GM19239 (cell line): ENCODE data around the gene PTPRO.
A peak's percentile ranks its signal among the peaks of the same experiment; 100 is the strongest.
"Not testable (repeated sequence)": the region's sequence is repeated elsewhere in the genome, so short reads cannot be mapped to it uniquely, and the experiment has no call there.

Source experiments
- DNase-seq: peaks from one replicate; pipeline ENCODE4 v3.0.0; 2011; ENCODE audit warnings: low spot score; ENCODE audit not compliant: insufficient read length
- FAIRE-seq: peaks from 2 replicates; lab custom pipeline; 2011; peaks lifted over from hg19 to GRCh38; lab: Jason Lieb, UNC

Gene PTPRO

GRCh38 chr12:15591811-15592210, 269.5 kb downstream of the PTPRO start:
- FAIRE-seq = no peak
- no peak for DNase-seq

- FAIRE-seq = no peak
These were observed 270.6 kb downstream of the PTPRO start for GRCh38 chr12:15592934-15593333.

GRCh38 chr12:15596174-15596573, 273.9 kb downstream of the PTPRO start:
- FAIRE-seq (no peak), DNase-seq (no peak)

More at GRCh38 chr12:15592934-15593333, 270.6 kb downstream of the PTPRO start:
- DNase-seq = no peak

- FAIRE-seq = no peak
- DNase-seq = no peak
These were observed 275.0 kb downstream of the PTPRO start for GRCh38 chr12:15597125-15597830.

- FAIRE-seq (peak; percentile 31), DNase-seq (no peak)
These were observed 277.1 kb downstream of the PTPRO start for GRCh38 chr12:15599266-15600037.

- DNase-seq = no peak
- no peak for FAIRE-seq
These were observed 278.1 kb downstream of the PTPRO start for GRCh38 chr12:15600223-15600935.

GRCh38 chr12:15601210-15601800, 279.0 kb downstream of the PTPRO start:
- no peak for DNase-seq
- FAIRE-seq = no peak

GRCh38 chr12:15602051-15602672, 279.9 kb downstream of the PTPRO start:
- no peak for FAIRE-seq
- no peak for DNase-seq

- FAIRE-seq (no peak), DNase-seq (no peak)
These were observed 281.3 kb downstream of the PTPRO start for GRCh38 chr12:15603474-15604085.

GRCh38 chr12:15605881-15606590, 283.7 kb downstream of the PTPRO start:
- DNase-seq = no peak
- no peak for FAIRE-seq

- DNase-seq (no peak), FAIRE-seq (no peak)
These were observed 286.1 kb downstream of the PTPRO start for GRCh38 chr12:15608406-15608805.

GRCh38 chr12:15608941-15609340, 286.6 kb downstream of the PTPRO start:
- DNase-seq = no peak
- no peak for FAIRE-seq

GRCh38 chr12:15613981-15614380, 291.7 kb downstream of the PTPRO start:
- no peak for DNase-seq
- FAIRE-seq = peak; percentile 54

GRCh38 chr12:15616495-15616894, 294.2 kb downstream of the PTPRO start:
- DNase-seq, FAIRE-seq: not testable (repeated sequence)

GRCh38 chr12:15620741-15621539, 298.6 kb downstream of the PTPRO start:
- DNase-seq (no peak), FAIRE-seq (peak; percentile 4)

GRCh38 chr12:15625075-15625474, 302.8 kb downstream of the PTPRO start:
- no peak for FAIRE-seq
- no peak for DNase-seq

- no peak for DNase-seq
- FAIRE-seq = peak; percentile 23
These were observed 306.0 kb downstream of the PTPRO start for GRCh38 chr12:15627995-15628945.
